ENCODE measurements around the gene TPRX1. TPM values are rescaled to one million over a fixed set of nuclear protein-coding genes. Genes with fewer than 3 reads are reported as not detected.

TPRX1 gene
- total RNA-seq, 2 experiments from 2014 or later, result not detected

- Histone ChIP-seq H3K79me2 (ENCODE audit: insufficient read depth, low read depth, low read length) (0 out of 2 replicates have a peak, but pooled peaks cover 4% of the 10 kb centered on the region), H3K27ac (ENCODE audit: low read depth, low read length, poor library complexity, severe bottlenecking) (no peak overlapping the region), H3K36me3 (ENCODE audit: insufficient read depth, low read length) (peaks cover 97% of the 10 kb centered on the region), H3K9me3 (ENCODE audit: low read length) (no peaks in the 10 kb centered on the region), H3K4me3 (ENCODE audit: low read depth, low read length, poor library complexity, severe bottlenecking) (no peak overlapping the region), H4K20me1 (ENCODE audit: insufficient read depth, low read length) (no peaks in the 10 kb centered on the region), H3K4me1 (ENCODE audit: insufficient read depth, low read length, poor library complexity, severe bottlenecking) (peaks cover 6% of the 10 kb centered on the region), H3K4me2 (ENCODE audit: low read length) (no peak overlapping the region), H2AFZ (ENCODE audit: low read length) (no peak overlapping the region), H3K9me2 (ENCODE audit: insufficient read depth, low read length) (no peaks in the 10 kb centered on the region)
- POLR2A ChIA-PET, result no interaction called here
- TF ChIP-seq EZH2phosphoT487 (IDR thresholded peaks at IDR 0.05; ENCODE audit: borderline replicate concordance, low read depth, low read length), result no peak
- TF ChIP-seq, protein P1, sequence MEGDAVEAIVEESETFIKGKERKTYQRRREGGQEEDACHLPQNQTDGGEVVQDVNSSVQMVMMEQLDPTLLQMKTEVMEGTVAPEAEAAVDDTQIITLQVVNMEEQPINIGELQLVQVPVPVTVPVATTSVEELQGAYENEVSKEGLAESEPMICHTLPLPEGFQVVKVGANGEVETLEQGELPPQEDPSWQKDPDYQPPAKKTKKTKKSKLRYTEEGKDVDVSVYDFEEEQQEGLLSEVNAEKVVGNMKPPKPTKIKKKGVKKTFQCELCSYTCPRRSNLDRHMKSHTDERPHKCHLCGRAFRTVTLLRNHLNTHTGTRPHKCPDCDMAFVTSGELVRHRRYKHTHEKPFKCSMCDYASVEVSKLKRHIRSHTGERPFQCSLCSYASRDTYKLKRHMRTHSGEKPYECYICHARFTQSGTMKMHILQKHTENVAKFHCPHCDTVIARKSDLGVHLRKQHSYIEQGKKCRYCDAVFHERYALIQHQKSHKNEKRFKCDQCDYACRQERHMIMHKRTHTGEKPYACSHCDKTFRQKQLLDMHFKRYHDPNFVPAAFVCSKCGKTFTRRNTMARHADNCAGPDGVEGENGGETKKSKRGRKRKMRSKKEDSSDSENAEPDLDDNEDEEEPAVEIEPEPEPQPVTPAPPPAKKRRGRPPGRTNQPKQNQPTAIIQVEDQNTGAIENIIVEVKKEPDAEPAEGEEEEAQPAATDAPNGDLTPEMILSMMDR (conservative IDR thresholded peaks at IDR 0.05; ENCODE audit: low read length), result no peak
- intact Hi-C loops (cut with micrococcal nuclease; ENCODE audit: unreplicated experiment), result no loop called here
- CTCF ChIA-PET (ENCODE audit: unreplicated experiment), result no interaction called here
- BruUV-seq (replicated peaks), result no TSS peak
- no peak for DNase-seq (ENCODE audit: low spot score)
These were observed 49.9 kb downstream of the TPRX1 start for GRCh38 chr19:47754206-47755064.

GRCh38 chr19:47752440-47753211 lies 51.7 kb downstream of the TPRX1 start:
- H3K9me2 ChIP-seq (ENCODE audit: insufficient read depth, low read length), result no peaks in the 10 kb centered on the region
- peaks cover 97% of the 10 kb centered on the region for H3K36me3 ChIP-seq (ENCODE audit: insufficient read depth, low read length)
- intact Hi-C loops (cut with micrococcal nuclease; ENCODE audit: unreplicated experiment), result no loop called here
- ChIA-PET POLR2A (no interaction called here), CTCF (ENCODE audit: unreplicated experiment) (no interaction called here)
- H3K4me1 ChIP-seq (ENCODE audit: insufficient read depth, low read length, poor library complexity, severe bottlenecking), result peaks cover 22% of the 10 kb centered on the region
- DNase-seq (ENCODE audit: low spot score), result no peak
- H3K4me2 ChIP-seq (ENCODE audit: low read length), result no peak overlapping the region
- no peak overlapping the region for H3K27ac ChIP-seq (ENCODE audit: low read depth, low read length, poor library complexity, severe bottlenecking)
- TF ChIP-seq EZH2phosphoT487 (IDR thresholded peaks at IDR 0.05; ENCODE audit: borderline replicate concordance, low read depth, low read length), result no peak
- TF ChIP-seq, protein P1 (conservative IDR thresholded peaks at IDR 0.05; ENCODE audit: low read length), result no peak
- no TSS peak for BruUV-seq (replicated peaks)
- no peaks in the 10 kb centered on the region for H4K20me1 ChIP-seq (ENCODE audit: insufficient read depth, low read length)
- no peak overlapping the region for H3K4me3 ChIP-seq (ENCODE audit: low read depth, low read length, poor library complexity, severe bottlenecking)
- H2AFZ ChIP-seq (ENCODE audit: low read length), result no peak overlapping the region
- H3K79me2 ChIP-seq (ENCODE audit: insufficient read depth, low read depth, low read length), result peaks cover 14% of the 10 kb centered on the region; the same call in 1 of the 2 replicates
- H3K9me3 ChIP-seq (ENCODE audit: low read length), result no peaks in the 10 kb centered on the region

Small RNA genes lying within 50 kb of the gene (small RNA-seq; reads per million reads assigned to genes)
- gene AC008745.1 (not detected), gene SNORD23 (not detected)

Other genes with a start within 250 kb of the TPRX1 start
- not detected in 2 replicates for gene ZNF541, start 231.4 kb downstream of the TPRX1 start, total RNA-seq (2014; rRNA removed; shearing (Covaris generic))
- not detected in 2 replicates for gene ZNF541, start 231.4 kb downstream of the TPRX1 start, total RNA-seq (2022)
- 2.1 and 4.4 TPM in 2 replicates for gene BICRA, start 195.4 kb downstream of the TPRX1 start, total RNA-seq (2014; rRNA removed; shearing (Covaris generic))
- gene BICRA, start 195.4 kb downstream of the TPRX1 start, total RNA-seq (2022), result 16.0 and 16.5 TPM in 2 replicates
- gene EHD2, start 91.1 kb downstream of the TPRX1 start, total RNA-seq (2014; rRNA removed; shearing (Covaris generic)), result not detected in 2 replicates
- gene EHD2, start 91.1 kb downstream of the TPRX1 start, total RNA-seq (2022), result not detected in 2 replicates
- gene NOP53, start 59.0 kb downstream of the TPRX1 start, total RNA-seq (2014; rRNA removed; shearing (Covaris generic)), result 282 and 296 TPM in 2 replicates
- gene NOP53, start 59.0 kb downstream of the TPRX1 start, total RNA-seq (2022), result 212 and 302 TPM in 2 replicates
- gene SELENOW, start 25.8 kb downstream of the TPRX1 start, total RNA-seq (2014; rRNA removed; shearing (Covaris generic)), result 83.1 and 95.5 TPM in 2 replicates
- gene SELENOW, start 25.8 kb downstream of the TPRX1 start, total RNA-seq (2022), result 29.9 and 31.2 TPM in 2 replicates
- gene CRX, start 17.4 kb upstream of the TPRX1 start, total RNA-seq (2014; rRNA removed; shearing (Covaris generic)), result not detected in 2 replicates
- gene CRX, start 17.4 kb upstream of the TPRX1 start, total RNA-seq (2022), result 0.11 TPM in 1 of 2 replicates, not detected in the other
- not detected in 2 replicates for gene TPRX2, start 54.7 kb upstream of the TPRX1 start, total RNA-seq (2014; rRNA removed; shearing (Covaris generic))
- not detected in 2 replicates for gene TPRX2, start 54.7 kb upstream of the TPRX1 start, total RNA-seq (2022)
- not detected in 2 replicates for gene SULT2A1, start 81.8 kb upstream of the TPRX1 start, total RNA-seq (2014; rRNA removed; shearing (Covaris generic))
- gene SULT2A1, start 81.8 kb upstream of the TPRX1 start, total RNA-seq (2022), result not detected in 2 replicates
- gene BSPH1, start 187.6 kb upstream of the TPRX1 start, total RNA-seq (2014; rRNA removed; shearing (Covaris generic)), result not detected in 2 replicates
- not detected in 2 replicates for gene BSPH1, start 187.6 kb upstream of the TPRX1 start, total RNA-seq (2022)
- gene ELSPBP1, start 190.1 kb upstream of the TPRX1 start, total RNA-seq (2014; rRNA removed; shearing (Covaris generic)), result not detected in 2 replicates
- not detected in 2 replicates for gene ELSPBP1, start 190.1 kb upstream of the TPRX1 start, total RNA-seq (2022)
- gene CABP5, start 239.5 kb upstream of the TPRX1 start, total RNA-seq (2014; rRNA removed; shearing (Covaris generic)), result not detected in 2 replicates
- not detected in 2 replicates for gene CABP5, start 239.5 kb upstream of the TPRX1 start, total RNA-seq (2022)